GM06990 (cell line): Measurements from ENCODE around the gene KANSL1.

ENCODE experiments used
- DNase-seq: peaks from one replicate; pipeline ENCODE4 v3.0.0-alpha.2; 2011; ENCODE audit not compliant: insufficient read length; ENCODE audit errors: extremely low read depth
- H3K27me3 ChIP-seq: replicated peaks from 2 replicates; pipeline ENCODE4 v1.6.0; 2011; ENCODE audit warnings: low read length; ENCODE audit not compliant: control insufficient read depth, insufficient read depth
- H3K36me3 ChIP-seq: 2 replicates; pipeline ENCODE4 v1.5.1; 2011; ENCODE audit warnings: low read length; ENCODE audit not compliant: control insufficient read depth, insufficient read depth
- H3K4me3 ChIP-seq: replicated peaks from 2 replicates; pipeline ENCODE4 v1.5.1; 2011; ENCODE audit warnings: low read depth, mild to moderate bottlenecking, control low read depth, low read length
- CTCF ChIP-seq: IDR thresholded peaks from 2 replicates; pipeline ENCODE4 v1.5.1; 2011; ENCODE audit warnings: low read length, control low read depth, mild to moderate bottlenecking, inconsistent platforms; ENCODE audit not compliant: insufficient read depth, poor library complexity, severe bottlenecking

Gene KANSL1

GRCh38 chr17:46151762-46152161 is 41.5 kb downstream of the KANSL1 start:
- no peak for TF ChIP-seq CTCF
- Histone ChIP-seq H3K4me3 (no peak overlapping the region), H3K36me3 (no peaks in the 10 kb centered on the region), H3K27me3 (no peaks in the 10 kb centered on the region)
- no peak for DNase-seq

- no peak for DNase-seq
Observed at GRCh38 chr17:46150216-46150963, 42.8 kb downstream of the KANSL1 start.

GRCh38 chr17:46148247-46148646 is 45.0 kb downstream of the KANSL1 start:
- Histone ChIP-seq H3K36me3 (no peaks in the 10 kb centered on the region), H3K4me3 (no peak overlapping the region), H3K27me3 (no peaks in the 10 kb centered on the region)
- TF ChIP-seq CTCF = no peak
- no peak for DNase-seq

More at GRCh38 chr17:46150216-46150963, 42.8 kb downstream of the KANSL1 start:
- no peaks in the 10 kb centered on the region for H3K36me3 ChIP-seq
- no peaks in the 10 kb centered on the region for H3K27me3 ChIP-seq
- TF ChIP-seq CTCF = no peak
- no peak overlapping the region for H3K4me3 ChIP-seq

- no peaks in the 10 kb centered on the region for H3K36me3 ChIP-seq
- TF ChIP-seq CTCF = no peak
- no peak overlapping the region for H3K4me3 ChIP-seq
- no peak for DNase-seq
- H3K27me3 ChIP-seq = no peaks in the 10 kb centered on the region
Observed at GRCh38 chr17:46147296-46147695, 45.9 kb downstream of the KANSL1 start.

GRCh38 chr17:46144246-46144645 is 49.0 kb downstream of the KANSL1 start:
- Histone ChIP-seq H3K4me3 (no peak overlapping the region), H3K36me3 (no peaks in the 10 kb centered on the region), H3K27me3 (no peaks in the 10 kb centered on the region)
- no peak for TF ChIP-seq CTCF
- DNase-seq = no peak
